ENCODE measurements around the gene CP. TPM values are rescaled to one million over a fixed set of nuclear protein-coding genes. Genes with fewer than 3 reads are reported as not detected.
A peak's percentile ranks its signal among the peaks of the same experiment; 100 is the strongest.

The CP gene
- total and polyA plus RNA-seq, 2 of the 13 experiments (the other 11 are each of a cell fraction or from before 2014, with no cell fraction given) = 42.6 to 789 TPM

DNA sequence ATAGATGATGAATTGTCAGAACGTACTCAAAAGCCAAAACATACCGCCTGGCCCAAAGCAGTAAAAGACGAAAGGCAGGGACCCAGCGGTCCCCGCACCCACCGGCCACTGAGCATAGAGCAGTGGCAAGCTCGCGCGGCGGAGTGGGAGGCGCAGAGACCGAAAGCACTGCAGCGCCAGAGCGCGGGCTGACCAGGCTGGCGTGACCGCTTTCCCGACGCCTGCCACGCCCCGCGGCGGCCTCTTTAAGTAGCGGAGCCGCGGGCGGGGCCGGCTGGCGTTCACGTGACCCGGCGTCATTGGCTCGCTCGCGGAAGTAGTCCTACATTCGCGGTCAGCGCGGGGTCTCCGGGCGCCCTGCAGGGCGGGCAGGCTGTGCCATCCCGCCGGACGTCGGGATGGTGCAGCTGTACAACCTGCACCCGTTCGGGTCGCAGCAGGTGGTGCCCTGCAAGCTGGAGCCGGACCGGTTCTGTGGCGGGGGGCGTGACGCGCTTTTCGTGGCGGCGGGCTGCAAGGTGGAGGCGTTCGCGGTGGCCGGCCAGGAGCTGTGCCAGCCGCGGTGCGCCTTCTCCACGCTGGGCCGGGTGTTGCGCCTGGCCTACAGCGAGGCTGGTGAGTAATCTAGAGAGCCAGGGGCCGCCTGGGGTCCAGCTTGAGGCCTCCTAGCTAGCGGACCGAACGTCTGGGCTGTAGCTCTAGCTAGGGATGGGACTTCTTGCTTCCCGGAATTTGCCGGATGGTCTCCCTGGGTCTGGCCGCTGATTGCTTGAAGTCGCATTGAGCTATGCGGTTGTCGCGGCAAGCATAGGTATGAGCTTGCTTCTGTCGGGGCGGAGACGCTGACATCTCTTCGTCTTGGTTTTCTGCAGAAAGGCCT lies 92.1 kb downstream of the CP start, which contains the start of gene HPS3 (continued):
- TF ChIP-seq, protein P1, sequence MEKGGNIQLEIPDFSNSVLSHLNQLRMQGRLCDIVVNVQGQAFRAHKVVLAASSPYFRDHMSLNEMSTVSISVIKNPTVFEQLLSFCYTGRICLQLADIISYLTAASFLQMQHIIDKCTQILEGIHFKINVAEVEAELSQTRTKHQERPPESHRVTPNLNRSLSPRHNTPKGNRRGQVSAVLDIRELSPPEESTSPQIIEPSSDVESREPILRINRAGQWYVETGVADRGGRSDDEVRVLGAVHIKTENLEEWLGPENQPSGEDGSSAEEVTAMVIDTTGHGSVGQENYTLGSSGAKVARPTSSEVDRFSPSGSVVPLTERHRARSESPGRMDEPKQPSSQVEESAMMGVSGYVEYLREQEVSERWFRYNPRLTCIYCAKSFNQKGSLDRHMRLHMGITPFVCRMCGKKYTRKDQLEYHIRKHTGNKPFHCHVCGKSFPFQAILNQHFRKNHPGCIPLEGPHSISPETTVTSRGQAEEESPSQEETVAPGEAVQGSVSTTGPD (CRISPR knock-in tag; IDR thresholded peaks at IDR 0.05) = no peak
- TF ChIP-seq, protein P2, sequence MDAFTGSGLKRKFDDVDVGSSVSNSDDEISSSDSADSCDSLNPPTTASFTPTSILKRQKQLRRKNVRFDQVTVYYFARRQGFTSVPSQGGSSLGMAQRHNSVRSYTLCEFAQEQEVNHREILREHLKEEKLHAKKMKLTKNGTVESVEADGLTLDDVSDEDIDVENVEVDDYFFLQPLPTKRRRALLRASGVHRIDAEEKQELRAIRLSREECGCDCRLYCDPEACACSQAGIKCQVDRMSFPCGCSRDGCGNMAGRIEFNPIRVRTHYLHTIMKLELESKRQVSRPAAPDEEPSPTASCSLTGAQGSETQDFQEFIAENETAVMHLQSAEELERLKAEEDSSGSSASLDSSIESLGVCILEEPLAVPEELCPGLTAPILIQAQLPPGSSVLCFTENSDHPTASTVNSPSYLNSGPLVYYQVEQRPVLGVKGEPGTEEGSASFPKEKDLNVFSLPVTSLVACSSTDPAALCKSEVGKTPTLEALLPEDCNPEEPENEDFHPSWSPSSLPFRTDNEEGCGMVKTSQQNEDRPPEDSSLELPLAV (CRISPR knock-in tag; conservative IDR thresholded peaks at IDR 0.05; ENCODE audit: low read depth) = no peak
- TF ChIP-seq SP5 (CRISPR knock-in tag; IDR thresholded peaks at IDR 0.05; ENCODE audit: borderline replicate concordance, low read depth) = peak; percentile 81; the same call in 1 of the 2 replicates
- no peak for TF ChIP-seq ZNF3 (CRISPR knock-in tag; IDR thresholded peaks at IDR 0.05)
- TF ChIP-seq, protein P3, sequence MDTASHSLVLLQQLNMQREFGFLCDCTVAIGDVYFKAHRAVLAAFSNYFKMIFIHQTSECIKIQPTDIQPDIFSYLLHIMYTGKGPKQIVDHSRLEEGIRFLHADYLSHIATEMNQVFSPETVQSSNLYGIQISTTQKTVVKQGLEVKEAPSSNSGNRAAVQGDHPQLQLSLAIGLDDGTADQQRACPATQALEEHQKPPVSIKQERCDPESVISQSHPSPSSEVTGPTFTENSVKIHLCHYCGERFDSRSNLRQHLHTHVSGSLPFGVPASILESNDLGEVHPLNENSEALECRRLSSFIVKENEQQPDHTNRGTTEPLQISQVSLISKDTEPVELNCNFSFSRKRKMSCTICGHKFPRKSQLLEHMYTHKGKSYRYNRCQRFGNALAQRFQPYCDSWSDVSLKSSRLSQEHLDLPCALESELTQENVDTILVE (CRISPR knock-in tag; IDR thresholded peaks at IDR 0.05) = no peak; the same call in 1 of the 2 replicates
- TF ChIP-seq, protein P4, sequence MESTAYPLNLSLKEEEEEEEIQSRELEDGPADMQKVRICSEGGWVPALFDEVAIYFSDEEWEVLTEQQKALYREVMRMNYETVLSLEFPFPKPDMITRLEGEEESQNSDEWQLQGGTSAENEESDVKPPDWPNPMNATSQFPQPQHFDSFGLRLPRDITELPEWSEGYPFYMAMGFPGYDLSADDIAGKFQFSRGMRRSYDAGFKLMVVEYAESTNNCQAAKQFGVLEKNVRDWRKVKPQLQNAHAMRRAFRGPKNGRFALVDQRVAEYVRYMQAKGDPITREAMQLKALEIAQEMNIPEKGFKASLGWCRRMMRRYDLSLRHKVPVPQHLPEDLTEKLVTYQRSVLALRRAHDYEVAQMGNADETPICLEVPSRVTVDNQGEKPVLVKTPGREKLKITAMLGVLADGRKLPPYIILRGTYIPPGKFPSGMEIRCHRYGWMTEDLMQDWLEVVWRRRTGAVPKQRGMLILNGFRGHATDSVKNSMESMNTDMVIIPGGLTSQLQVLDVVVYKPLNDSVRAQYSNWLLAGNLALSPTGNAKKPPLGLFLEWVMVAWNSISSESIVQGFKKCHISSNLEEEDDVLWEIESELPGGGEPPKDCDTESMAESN (CRISPR knock-in tag; conservative IDR thresholded peaks at IDR 0.05) = peak; percentile 87; the same call in 1 of the 2 replicates
- TF ChIP-seq LCORL (IDR thresholded peaks at IDR 0.05) = no peak
- TF ChIP-seq LCORL (CRISPR knock-in tag; IDR thresholded peaks at IDR 0.05) = 0 out of 2 replicates have a peak, but pooled peaks have one; percentile 6
- TF ChIP-seq ZNF652 (CRISPR knock-in tag; IDR thresholded peaks at IDR 0.05; ENCODE audit: borderline replicate concordance, low read depth) = no peak
- no peak; the same call in 1 of the 2 replicates for TF ChIP-seq ZSCAN12 (CRISPR knock-in tag; IDR thresholded peaks at IDR 0.05)
- TF ChIP-seq ZNF660 (CRISPR knock-in tag; IDR thresholded peaks at IDR 0.05; ENCODE audit: borderline replicate concordance, low read depth) = no peak
- TF ChIP-seq, protein P5, sequence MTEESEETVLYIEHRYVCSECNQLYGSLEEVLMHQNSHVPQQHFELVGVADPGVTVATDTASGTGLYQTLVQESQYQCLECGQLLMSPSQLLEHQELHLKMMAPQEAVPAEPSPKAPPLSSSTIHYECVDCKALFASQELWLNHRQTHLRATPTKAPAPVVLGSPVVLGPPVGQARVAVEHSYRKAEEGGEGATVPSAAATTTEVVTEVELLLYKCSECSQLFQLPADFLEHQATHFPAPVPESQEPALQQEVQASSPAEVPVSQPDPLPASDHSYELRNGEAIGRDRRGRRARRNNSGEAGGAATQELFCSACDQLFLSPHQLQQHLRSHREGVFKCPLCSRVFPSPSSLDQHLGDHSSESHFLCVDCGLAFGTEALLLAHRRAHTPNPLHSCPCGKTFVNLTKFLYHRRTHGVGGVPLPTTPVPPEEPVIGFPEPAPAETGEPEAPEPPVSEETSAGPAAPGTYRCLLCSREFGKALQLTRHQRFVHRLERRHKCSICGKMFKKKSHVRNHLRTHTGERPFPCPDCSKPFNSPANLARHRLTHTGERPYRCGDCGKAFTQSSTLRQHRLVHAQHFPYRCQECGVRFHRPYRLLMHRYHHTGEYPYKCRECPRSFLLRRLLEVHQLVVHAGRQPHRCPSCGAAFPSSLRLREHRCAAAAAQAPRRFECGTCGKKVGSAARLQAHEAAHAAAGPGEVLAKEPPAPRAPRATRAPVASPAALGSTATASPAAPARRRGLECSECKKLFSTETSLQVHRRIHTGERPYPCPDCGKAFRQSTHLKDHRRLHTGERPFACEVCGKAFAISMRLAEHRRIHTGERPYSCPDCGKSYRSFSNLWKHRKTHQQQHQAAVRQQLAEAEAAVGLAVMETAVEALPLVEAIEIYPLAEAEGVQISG (CRISPR knock-in tag; IDR thresholded peaks at IDR 0.05) = peak; percentile 72
- TF ChIP-seq, protein P6, sequence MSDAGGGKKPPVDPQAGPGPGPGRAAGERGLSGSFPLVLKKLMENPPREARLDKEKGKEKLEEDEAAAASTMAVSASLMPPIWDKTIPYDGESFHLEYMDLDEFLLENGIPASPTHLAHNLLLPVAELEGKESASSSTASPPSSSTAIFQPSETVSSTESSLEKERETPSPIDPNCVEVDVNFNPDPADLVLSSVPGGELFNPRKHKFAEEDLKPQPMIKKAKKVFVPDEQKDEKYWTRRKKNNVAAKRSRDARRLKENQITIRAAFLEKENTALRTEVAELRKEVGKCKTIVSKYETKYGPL (CRISPR knock-in tag; IDR thresholded peaks at IDR 0.05) = peak; percentile 51; the same call in 1 of the 2 replicates
- peak; percentile 81; the same call in 1 of the 2 replicates for TF ChIP-seq PAX8 (CRISPR knock-in tag; IDR thresholded peaks at IDR 0.05; ENCODE audit: borderline replicate concordance)
- TF ChIP-seq ZNF34 (CRISPR knock-in tag; IDR thresholded peaks at IDR 0.05; ENCODE audit: borderline replicate concordance) = no peak
- TF ChIP-seq ZFP1 (CRISPR knock-in tag; IDR thresholded peaks at IDR 0.05) = no peak
- 0 out of 2 replicates have a peak, but pooled peaks have one; percentile 6 for TF ChIP-seq MTF1 (CRISPR knock-in tag; IDR thresholded peaks at IDR 0.05)
- no peak for TF ChIP-seq CBX1 (IDR thresholded peaks at IDR 0.05; ENCODE audit: low read depth)
- TF ChIP-seq ZNF468 (CRISPR knock-in tag; IDR thresholded peaks at IDR 0.05) = no peak

Data from HepG2 (cell line).